HuH-7 (cell line): ENCODE results near the gene MYOM1.
"Not testable (repeated sequence)": the region's sequence is repeated elsewhere in the genome, so short reads cannot be mapped to it uniquely, and the experiment has no call there.

Source experiments
- DNase-seq: peaks from one replicate; pipeline ENCODE4 v3.0.0; 2011; ENCODE audit warnings: low spot score

Gene MYOM1

DNA sequence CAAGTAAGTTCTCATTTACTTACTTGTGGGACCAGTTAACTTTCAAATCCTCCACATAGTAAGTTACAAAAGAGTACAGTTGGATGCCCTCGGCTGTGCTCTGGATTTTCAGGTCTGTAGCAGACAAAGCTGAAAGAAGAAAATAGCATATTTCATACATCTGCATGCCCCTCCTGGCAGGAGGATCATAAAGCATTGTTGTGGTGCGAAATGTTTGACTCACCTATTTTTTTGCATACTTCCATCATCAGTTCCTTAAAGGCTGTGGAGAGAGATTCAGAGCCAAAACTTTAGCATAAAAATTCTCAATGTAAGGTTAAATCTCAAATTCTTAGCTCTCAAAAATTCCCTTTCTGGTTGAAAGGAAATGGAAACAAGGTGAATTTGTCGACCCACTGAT is 136.0 kb downstream of the MYOM1 start:
- DNase-seq: no peak

GRCh38 chr18:3081584-3081991 is 138.2 kb downstream of the MYOM1 start:
- no peak for DNase-seq

- DNase-seq: no peak
Observed at GRCh38 chr18:3079653-3080052, 140.1 kb downstream of the MYOM1 start.

DNA sequence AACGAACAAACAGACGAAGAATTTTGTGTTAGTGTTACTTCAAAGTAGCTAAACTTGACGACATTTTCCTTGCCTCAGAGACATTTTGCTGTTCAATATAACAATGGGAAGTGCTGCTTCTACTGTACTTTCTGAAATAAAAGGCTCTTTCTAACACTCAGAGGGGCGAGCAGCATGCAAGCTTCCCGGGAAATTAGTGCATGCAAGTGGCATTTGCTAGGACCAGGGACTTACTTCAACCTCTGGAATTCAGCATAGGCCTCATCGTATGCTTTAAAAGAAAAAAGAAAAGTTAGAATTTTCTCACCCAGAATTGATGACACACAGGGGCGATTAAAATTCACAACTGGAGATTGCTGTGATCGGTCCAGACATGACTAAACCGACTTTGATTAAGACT is 144.3 kb downstream of the MYOM1 start:
- DNase-seq: no peak

DNA sequence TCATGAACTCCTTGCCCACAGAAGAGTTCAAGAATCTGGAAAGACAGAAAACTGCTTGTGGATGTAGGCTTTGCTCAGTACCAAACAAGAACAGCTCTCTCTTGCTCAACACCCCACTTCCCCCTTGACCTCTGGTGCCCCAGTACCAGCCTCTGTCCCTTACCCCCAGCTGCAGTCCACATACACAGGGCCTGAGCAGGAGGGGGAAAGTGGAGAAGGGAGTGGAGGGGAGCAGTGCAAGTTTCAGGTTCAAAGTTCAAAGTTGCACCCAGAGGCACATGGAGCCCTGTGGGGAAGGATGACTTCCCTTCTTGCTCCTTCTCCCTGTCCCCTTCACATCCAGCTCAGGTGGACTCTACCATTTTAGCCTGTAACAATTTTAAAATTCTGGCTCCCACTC is 145.7 kb downstream of the MYOM1 start:
- no peak for DNase-seq

- not testable (repeated sequence) for DNase-seq
Observed at GRCh38 chr18:3073353-3073752, 146.4 kb downstream of the MYOM1 start.

GRCh38 chr18:3071676-3072075 is 148.1 kb downstream of the MYOM1 start:
- DNase-seq: no peak

- DNase-seq: no peak
Observed at GRCh38 chr18:3069671-3070433, 149.9 kb downstream of the MYOM1 start.

GRCh38 chr18:3067722-3068121 is 152.0 kb downstream of the MYOM1 start:
- no peak for DNase-seq

- DNase-seq: no peak
Observed at GRCh38 chr18:3067165-3067661, 152.6 kb downstream of the MYOM1 start.

- no peak for DNase-seq
Observed at GRCh38 chr18:3066341-3067110, 153.2 kb downstream of the MYOM1 start.

GRCh38 chr18:3063766-3064165 is 156.0 kb downstream of the MYOM1 start:
- DNase-seq: not testable (repeated sequence)

DNA sequence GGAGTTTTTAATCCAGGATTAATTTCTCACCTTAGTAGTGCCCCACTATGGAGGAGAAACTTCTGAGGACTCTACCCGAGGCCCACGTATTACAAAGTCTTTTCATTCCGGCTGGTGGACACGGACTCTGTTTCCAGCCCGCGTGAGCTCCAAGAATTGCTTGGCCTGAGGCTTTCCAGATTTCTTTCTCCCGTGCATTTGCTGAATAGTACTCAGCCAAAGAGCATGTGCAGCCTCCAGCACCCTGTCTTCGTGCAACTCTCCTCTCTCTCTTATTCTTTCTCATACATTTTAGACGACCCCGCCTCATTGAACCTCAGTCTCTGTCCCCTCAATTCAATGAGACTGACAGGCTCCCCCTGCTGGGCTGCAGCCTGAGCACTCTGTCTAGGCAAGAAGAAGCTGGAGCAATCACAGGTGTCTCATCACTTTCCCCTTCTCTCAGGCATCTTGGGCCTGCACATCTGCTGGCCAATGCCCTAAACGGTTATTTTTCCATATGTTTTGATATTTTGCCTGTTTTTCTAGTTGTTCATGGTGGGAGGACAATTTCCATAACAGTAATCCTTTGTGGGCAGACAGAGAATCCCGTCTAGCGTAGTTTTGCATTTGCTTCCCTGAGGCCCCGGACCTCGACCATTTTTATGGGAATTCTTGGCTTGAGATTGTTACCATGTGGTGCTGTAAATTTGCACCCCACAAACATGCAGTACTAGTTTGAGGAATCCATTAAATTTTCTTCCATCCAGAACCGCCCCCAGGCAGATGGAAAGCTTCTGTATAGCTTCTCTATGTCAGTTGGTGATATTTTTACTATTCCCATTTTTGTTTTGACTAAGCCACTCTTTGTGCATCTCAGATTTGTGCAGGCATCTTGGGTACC is 156.7 kb downstream of the MYOM1 start:
- DNase-seq: peak; percentile 64

DNA sequence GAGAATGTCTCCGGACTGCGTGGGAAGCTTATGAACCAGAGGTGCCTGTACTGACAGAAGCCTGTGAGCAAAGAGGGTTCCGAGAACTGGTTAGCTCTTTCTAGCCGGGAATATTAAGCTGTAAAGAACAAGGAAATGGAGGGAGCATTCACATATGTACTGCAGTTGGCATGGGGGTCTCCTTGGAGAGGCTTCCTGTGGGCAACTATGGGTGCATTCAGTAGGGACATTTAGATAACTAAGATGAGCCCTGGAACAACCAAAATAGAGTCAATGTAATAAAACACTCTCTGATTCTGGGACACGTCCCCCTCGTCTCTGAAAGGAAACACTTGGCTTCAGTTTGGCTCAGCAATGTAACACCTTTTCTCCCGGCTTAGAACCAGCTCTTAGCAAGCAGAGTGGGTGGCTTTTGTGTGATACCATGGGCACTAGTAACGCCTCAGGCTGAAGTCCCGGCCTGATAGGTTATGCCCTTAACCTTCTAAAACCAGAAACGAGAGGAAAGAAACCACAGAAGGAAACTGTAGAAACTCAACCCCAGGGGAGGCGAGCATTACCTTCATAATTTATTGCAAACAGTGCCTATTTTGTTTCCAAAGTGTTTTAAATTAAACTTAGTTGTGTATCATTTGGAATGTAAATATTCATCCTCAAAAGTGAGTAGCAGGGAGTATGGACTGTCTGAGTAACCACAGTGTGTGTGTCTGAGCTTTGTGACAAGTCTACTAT is 158.0 kb downstream of the MYOM1 start:
- no peak for DNase-seq

DNA sequence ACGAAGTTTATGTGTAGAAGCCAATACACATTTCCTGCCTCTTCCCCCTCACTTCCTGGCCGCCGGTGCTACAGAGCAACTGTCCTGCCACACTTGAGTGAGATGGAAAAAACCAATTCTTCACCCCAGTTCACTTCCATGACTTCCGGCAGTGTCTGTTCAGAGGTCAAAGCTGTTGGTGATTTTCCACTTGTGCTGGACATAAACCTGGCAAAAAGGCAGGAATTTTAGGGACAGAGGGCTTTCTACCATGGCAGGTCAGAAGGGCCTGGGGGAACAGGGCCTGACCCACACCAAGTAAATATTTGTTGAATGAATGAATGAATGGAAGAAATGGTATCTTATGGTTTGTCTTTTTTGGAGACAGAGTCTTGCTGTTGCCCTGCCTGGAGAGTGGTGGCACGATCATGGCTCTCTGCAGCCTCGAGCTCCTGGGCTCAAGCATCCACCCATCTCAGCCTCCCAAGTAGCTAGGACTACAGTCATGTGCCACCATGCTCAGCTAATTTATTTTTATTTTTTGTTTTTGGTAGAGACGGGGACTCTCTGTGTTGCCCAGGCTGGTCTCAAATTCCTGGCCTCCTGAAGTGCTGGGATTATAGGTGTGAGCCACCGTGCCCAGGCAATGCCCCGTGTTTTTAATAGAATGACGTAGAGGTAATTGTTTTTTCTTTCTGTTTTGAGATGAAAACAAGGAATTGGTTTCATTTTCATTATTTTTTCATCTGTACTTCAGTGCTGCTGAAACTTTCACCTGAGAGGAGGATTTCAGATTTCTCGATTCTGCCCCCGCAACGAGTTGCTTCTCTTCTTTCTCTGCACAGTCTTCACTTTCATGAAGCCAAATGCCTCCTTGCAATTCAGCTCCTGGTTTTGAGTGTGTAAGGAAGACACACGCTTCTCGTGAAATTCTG is 158.8 kb downstream of the MYOM1 start:
- peak; percentile 80 for DNase-seq

GRCh38 chr18:3059272-3059671 is 160.5 kb downstream of the MYOM1 start:
- DNase-seq: no peak

DNA sequence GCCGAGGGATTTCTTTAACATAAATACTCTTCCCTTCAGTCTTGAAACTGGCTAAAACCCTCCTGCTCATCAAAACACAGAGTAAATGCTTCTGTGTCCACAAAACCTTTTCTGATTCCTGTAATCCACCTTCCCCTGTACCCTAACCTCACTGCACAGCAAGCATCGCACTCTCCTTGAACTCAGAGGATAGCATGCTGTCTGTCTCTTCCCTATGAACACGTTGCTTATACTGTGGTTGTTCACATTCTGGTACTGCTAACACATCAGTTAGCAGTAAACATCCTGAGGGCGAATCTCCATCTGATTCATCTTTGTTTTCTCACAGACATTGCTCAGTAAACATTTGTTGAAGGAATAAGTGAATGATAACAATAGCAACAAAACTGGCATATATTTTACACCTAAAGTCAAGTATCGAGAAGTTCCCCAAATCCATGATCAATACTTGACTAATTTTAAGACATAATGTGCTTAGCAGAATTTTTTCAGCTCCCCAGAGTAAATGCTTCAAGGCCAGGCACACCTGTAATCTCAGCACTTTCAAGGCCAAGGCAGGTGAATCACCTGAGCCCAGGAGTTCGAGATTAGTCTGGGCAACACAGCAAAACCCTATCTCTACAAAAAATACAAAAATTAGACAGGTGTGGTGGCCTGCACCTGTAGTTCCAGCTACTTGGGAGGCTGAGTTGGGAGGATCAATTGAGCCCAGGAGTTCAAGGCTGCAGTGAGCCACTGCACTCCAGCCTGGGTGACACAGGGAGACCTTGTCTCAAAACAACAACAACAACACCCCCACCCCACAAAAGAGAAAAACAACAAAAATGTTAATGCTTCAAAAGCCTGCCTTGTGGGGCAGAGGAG is 161.2 kb downstream of the MYOM1 start:
- no peak for DNase-seq

- DNase-seq: no peak
Observed at GRCh38 chr18:3057526-3057925, 162.2 kb downstream of the MYOM1 start.

DNA sequence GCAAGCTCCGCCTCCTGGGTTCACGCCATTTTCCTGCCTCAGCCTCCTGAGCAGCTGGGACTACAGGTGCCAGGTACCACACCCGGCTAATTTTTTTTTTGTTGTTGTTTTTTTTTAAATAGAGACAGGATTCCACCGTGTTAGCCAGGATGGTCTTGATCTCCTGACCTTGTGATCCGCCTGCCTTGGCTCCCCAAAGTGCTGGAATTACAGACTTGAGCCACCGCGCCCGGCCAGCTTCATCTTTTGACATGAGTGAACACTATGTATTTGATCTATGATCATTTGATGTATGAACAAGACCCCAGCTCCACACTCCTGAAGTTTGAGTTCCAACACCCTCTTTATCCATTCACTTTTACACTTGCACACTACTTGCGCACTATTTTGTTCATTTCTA is 163.5 kb downstream of the MYOM1 start:
- no peak for DNase-seq

DNA sequence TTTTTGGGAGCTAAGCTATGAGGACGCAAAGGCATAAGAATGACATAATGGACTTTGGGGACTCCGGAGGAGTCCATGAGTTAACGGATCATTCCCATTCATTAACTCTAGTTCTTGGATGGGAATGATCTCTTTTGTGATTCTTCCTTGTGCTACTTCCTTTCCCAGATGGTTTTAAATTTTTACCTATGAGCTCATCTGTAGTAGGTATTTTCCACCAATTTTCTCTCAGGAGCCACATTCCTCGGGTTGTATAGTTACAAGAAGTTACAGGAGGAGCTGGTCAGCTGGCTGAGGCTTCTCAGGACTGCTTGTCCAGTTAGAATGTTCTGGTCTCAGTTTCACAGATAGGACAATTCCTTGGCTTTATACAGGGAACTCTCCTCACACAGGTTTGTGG is 164.0 kb downstream of the MYOM1 start:
- no peak for DNase-seq
